ENCODE measurements around the gene NOX4.
"Not testable (repeated sequence)": the region's sequence is repeated elsewhere in the genome, so short reads cannot be mapped to it uniquely, and the experiment has no call there.

DNA sequence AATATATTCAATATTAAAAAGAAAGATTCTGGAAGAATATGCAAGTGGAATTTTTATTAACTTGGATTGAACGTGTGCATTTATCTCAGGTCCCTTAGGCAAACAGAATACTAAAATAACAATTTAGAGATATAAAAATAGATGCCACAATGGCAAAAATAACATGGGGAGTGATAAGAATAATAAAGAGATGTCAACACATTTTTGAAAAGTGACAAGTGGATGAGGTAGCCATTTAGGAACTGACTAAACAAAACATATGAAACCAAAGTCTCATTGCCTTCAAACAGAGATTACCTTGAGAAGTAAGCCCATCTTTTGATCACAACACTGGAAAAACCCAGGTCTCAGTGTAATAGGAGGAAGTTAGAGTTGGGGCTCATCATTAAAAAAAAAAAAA lies 112.2 kb downstream of the NOX4 start:
- TF ChIP-seq, protein P1, sequence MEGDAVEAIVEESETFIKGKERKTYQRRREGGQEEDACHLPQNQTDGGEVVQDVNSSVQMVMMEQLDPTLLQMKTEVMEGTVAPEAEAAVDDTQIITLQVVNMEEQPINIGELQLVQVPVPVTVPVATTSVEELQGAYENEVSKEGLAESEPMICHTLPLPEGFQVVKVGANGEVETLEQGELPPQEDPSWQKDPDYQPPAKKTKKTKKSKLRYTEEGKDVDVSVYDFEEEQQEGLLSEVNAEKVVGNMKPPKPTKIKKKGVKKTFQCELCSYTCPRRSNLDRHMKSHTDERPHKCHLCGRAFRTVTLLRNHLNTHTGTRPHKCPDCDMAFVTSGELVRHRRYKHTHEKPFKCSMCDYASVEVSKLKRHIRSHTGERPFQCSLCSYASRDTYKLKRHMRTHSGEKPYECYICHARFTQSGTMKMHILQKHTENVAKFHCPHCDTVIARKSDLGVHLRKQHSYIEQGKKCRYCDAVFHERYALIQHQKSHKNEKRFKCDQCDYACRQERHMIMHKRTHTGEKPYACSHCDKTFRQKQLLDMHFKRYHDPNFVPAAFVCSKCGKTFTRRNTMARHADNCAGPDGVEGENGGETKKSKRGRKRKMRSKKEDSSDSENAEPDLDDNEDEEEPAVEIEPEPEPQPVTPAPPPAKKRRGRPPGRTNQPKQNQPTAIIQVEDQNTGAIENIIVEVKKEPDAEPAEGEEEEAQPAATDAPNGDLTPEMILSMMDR (IDR thresholded peaks at IDR 0.05 in 4 of 5, conservative IDR thresholded peaks at IDR 0.05 in 1 of 5) = not testable (repeated sequence)
- not testable (repeated sequence) for TF ChIP-seq POLR2A (IDR thresholded peaks at IDR 0.05)
